ENCODE data around the gene ZC3H7A.

- TF ChIP-seq CTCF (IDR thresholded peaks at IDR 0.05): no peak
- TF ChIP-seq EP300 (IDR thresholded peaks at IDR 0.05): no peak
- TF ChIP-seq POLR2A (IDR thresholded peaks at IDR 0.05): no peak
Observed at GRCh38 chr16:11795887-11796226, 1.2 kb downstream of the ZC3H7A start.

Data from stomach (tissue), 4 donors.